K562 (cell line): ENCODE measurements around the gene RNU2-63P. TPM values are rescaled to one million over a fixed set of nuclear protein-coding genes. Genes with fewer than 3 reads are reported as not detected.

Experiments
- ATAC-seq: fragments of 200-7000 bp; cut with Tn5 transposase; 3 replicates; pipeline ENCODE4 v1.9.1; 2020; ENCODE audit warnings: moderate library complexity
- BruUV-seq: library from RNA; stranded (reverse); fragments of 400-500 nt; replicated peaks from 2 replicates; lab custom pipeline; 2021; lab: Mats Ljungman, UMichigan
- CTCF ChIA-PET: fragments of 300-600 bp; formaldehyde crosslinking; extraction: SDS; loops from one replicate; lab custom pipeline; 2021; ENCODE audit warnings: low intra/inter-chr PET ratio; lab: Yijun Ruan, JAX
- POLR2A ChIA-PET: fragments of 300-600, 350-650 bp; sonication (Branson Sonifier 250); formaldehyde crosslinking; extraction: SDS; loops from one replicate; lab custom pipeline; 2021; ENCODE audit warnings: antibody characterized with exemption, inconsistent platforms; lab: Yijun Ruan, JAX
- DNase-seq, 4 experiments: peaks; one replicate each; pipeline versions ENCODE4 v3.0.0 to v3.0.0-alpha.2; 2011 to 2018; ENCODE audit warnings: low spot score in 3 of 4, mixed read lengths in 3 of 4; ENCODE audit errors: extremely low read depth in 1 of 4
- FAIRE-seq: peaks from 2 replicates; lab custom pipeline; 2011; peaks lifted over from hg19 to GRCh38; lab: Jason Lieb, UNC
- H2AFZ ChIP-seq: 2 replicates; pipeline ENCODE4 v1.6.0; 2011; ENCODE audit warnings: low read depth, low read length, control low read depth, inconsistent platforms
- H3K27ac ChIP-seq: fragments of 200-600 bp; 3 replicates; pipeline ENCODE4 v1.8.0; 2011; ENCODE audit warnings: low read depth, mild to moderate bottlenecking, control low read depth, inconsistent platforms, low read length, moderate library complexity, mixed read lengths; ENCODE audit errors: extremely low read depth
- H3K27me3 ChIP-seq, 2 experiments: fragments of 300-600 bp in 1 of 2; 2 replicates in 1 of 2; 3 replicates in 1 of 2; pipeline versions ENCODE4 v1.6.0 to v1.8.0; 2011; ENCODE audit warnings: inconsistent platforms in 2 of 2, low read length in 2 of 2, mild to moderate bottlenecking in 1 of 2, mixed read lengths in 1 of 2, moderate library complexity in 1 of 2; ENCODE audit not compliant: control insufficient read depth in 2 of 2, insufficient read depth in 2 of 2
- H3K36me3 ChIP-seq: fragments of 300-600 bp; 3 replicates; pipeline ENCODE4 v1.8.0; 2011; ENCODE audit warnings: mild to moderate bottlenecking, low read length, inconsistent platforms; ENCODE audit not compliant: control insufficient read depth, insufficient read depth
- H3K4me1 ChIP-seq, 2 experiments: fragments of 200-600 bp in 1 of 2; replicated peaks in 1 of 2; 2 replicates in 1 of 2; 3 replicates in 1 of 2; pipeline versions ENCODE4 v1.5.1 to v1.8.0; 2011; ENCODE audit warnings: inconsistent platforms in 2 of 2, low read length in 2 of 2, mild to moderate bottlenecking in 1 of 2, mixed read lengths in 1 of 2, moderate library complexity in 1 of 2; ENCODE audit not compliant: control insufficient read depth in 2 of 2, insufficient read depth in 2 of 2
- H3K4me2 ChIP-seq: 2 replicates; pipeline ENCODE4 v1.6.1; 2011; ENCODE audit warnings: low read length, control low read depth, inconsistent platforms, mixed read lengths; ENCODE audit not compliant: insufficient read depth
- H3K4me3 ChIP-seq: fragments of 200-600 bp; sonication (generic), shearing (Covaris generic); 2 replicates; pipeline ENCODE4 v1.5.1; 2016; ENCODE audit warnings: control low read depth, inconsistent platforms
- H3K79me2 ChIP-seq: fragments of 200-600 bp; 3 replicates; pipeline ENCODE4 v1.8.0; 2011; ENCODE audit warnings: low read length, inconsistent platforms; ENCODE audit not compliant: control insufficient read depth, insufficient read depth
- H3K9ac ChIP-seq, 2 experiments: 2 replicates each; pipeline versions ENCODE4 v1.6.0 to v1.6.1; 2011; ENCODE audit warnings: low read depth in 2 of 2, low read length in 2 of 2, control low read depth in 1 of 2, inconsistent platforms in 1 of 2, mild to moderate bottlenecking in 1 of 2, mixed read lengths in 1 of 2; ENCODE audit not compliant: insufficient read depth in 1 of 2
- H3K9me1 ChIP-seq: one replicate; pipeline ENCODE4 v1.6.0; 2011; ENCODE audit warnings: inconsistent platforms, mild to moderate bottlenecking, low read length, moderate library complexity; ENCODE audit not compliant: control insufficient read depth, insufficient read depth
- H3K9me3 ChIP-seq: replicated peaks from 2 replicates; pipeline ENCODE4 v1.5.1; 2011; ENCODE audit warnings: low read depth, low read length, inconsistent platforms; ENCODE audit not compliant: control insufficient read depth, insufficient read depth
- H4K20me1 ChIP-seq: replicated peaks from 2 replicates; pipeline ENCODE4 v1.6.1; 2011; ENCODE audit warnings: low read length, inconsistent platforms, mixed read lengths; ENCODE audit not compliant: control insufficient read depth, insufficient read depth
- CBX3 ChIP-seq, 2 experiments: IDR thresholded peaks; 1 replicate in 1 of 2; 2 replicates in 1 of 2; pipeline ENCODE4 v1.6.1; 2012; ENCODE audit warnings: inconsistent platforms in 2 of 2, low read length in 2 of 2, borderline replicate concordance in 1 of 2, control low read depth in 1 of 2
- SNRNP70 ChIP-seq: fragments of 200-400 bp; formaldehyde crosslinking; optimal IDR thresholded peaks from 2 replicates; pipeline ENCODE3; 2017; ENCODE audit warnings: low read depth, low read length
- ZNF239 ChIP-seq: fragments of 250-450 bp; sonication (Bioruptor Pico); IDR thresholded peaks from 2 replicates; pipeline ENCODE4 v1.4.0; 2020; ENCODE audit warnings: mild to moderate bottlenecking
- ZNF24 ChIP-seq: fragments of 450-650 bp; IDR thresholded peaks from 2 replicates; pipeline ENCODE4 v1.6.1; 2016
- ZNF316 ChIP-seq: fragments of 450-650 bp; IDR thresholded peaks from 2 replicates; pipeline ENCODE4 v1.6.1; 2016
- ZNF609 ChIP-seq: sonication (generic); formaldehyde crosslinking; IDR thresholded peaks from 2 replicates; pipeline ENCODE4 v1.8.1; 2023; ENCODE audit warnings: missing genetic modification reagents, mild to moderate bottlenecking, borderline replicate concordance
- WGBS: fragments of 100-300 bp; shearing (Covaris generic); methylation state at CpG from one replicate; pipeline ENCODE4 v1.1.6; 2016; ENCODE audit warnings: low coverage, mixed read lengths; ENCODE audit not compliant: insufficient coverage; ENCODE audit errors: missing lambda C conversion rate; 5-methylcytosine and 5-hydroxymethylcytosine counted together
- in situ Hi-C: fragments of 300-500 bp; cut with MboI; formaldehyde crosslinking; loops from 4 replicates; pipeline ENCODE4 v1.15.0; 2018; ENCODE audit warnings: inconsistent platforms, mixed read lengths
- intact Hi-C: fragments of 100-400 bp; cut with micrococcal nuclease; formaldehyde crosslinking; loops from 2 replicates; pipeline ENCODE4 v1.14.2; 2022
- polyA plus RNA-seq, 8 experiments: library from polyadenylated mRNA; depleted of rRNA in 4 of 8; stranded (reverse) in 5 of 8; unstranded in 3 of 8; fragments of >200 nt; fragmentation: Nextera tagmentation in 2 of 8; fragmentation: Illumina TruSeq in 1 of 8; extraction: Ambion mirVana in 2 of 8; extraction: Trizol in 1 of 8; gene quantifications; 2 replicates each; pipeline versions ENCODE4 v1.2.1 to v1.2.3, GENCODE V29; 2011 to 2014; ENCODE audit warnings: inconsistent platforms in 1 of 8, missing spikeins in 1 of 8
- total RNA-seq, 7 experiments: library from RNA; depleted of rRNA in 6 of 7; stranded (reverse); fragments of >200 nt in 6 of 7; fragmentation: Illumina TruSeq in 2 of 7; extraction: Trizol in 2 of 7; gene quantifications; 2 replicates each; pipeline versions ENCODE4 v1.2.1 to v1.2.3, GENCODE V29; 2011 to 2021; ENCODE audit warnings: low replicate concordance in 1 of 7

The RNU2-63P gene
- total and polyA plus RNA-seq, 9 of the 15 experiments (the other 6 are each of a cell fraction or from before 2014, with no cell fraction given), result 5.8 to 253 (median 169) TPM; not detected in 4

GRCh38 chr2:88011011-88011410 is 5.3 kb downstream of the RNU2-63P start:
- H3K9ac ChIP-seq, result no peak overlapping the region
- TF ChIP-seq ZNF239 (CRISPR knock-in tag) (no peak), ZNF316 (no peak), ZNF24 (no peak), ZNF609 (CRISPR knock-in tag) (no peak), SNRNP70 (no peak), CBX3 (IDR thresholded peaks at IDR 0.05; ENCODE audit: borderline replicate concordance in 1 of 2, low read length in 2 of 2) (no peak)
- intact Hi-C loops, result no loop called here
- H3K9me3 ChIP-seq, result no peaks in the 10 kb centered on the region
- BruUV-seq, result no TSS peak
- H3K27me3 ChIP-seq, result no peaks in the 10 kb centered on the region
- DNase-seq (no peak), FAIRE-seq (no peak), ATAC-seq (no peak)
- no peak overlapping the region for H3K4me2 ChIP-seq
- no peak overlapping the region for H3K4me3 ChIP-seq
- H3K4me1 ChIP-seq, result peaks cover 0 to 4% of the 10 kb centered on the region in 2 experiments; a peak in 2 of 5 replicates
- in situ Hi-C loops, result loop anchor here (10.0 to 25.0 kb wide), 3 partner anchors 144 to 774 kb away; no protein-coding TSS in a partner anchor
- no peaks in the 10 kb centered on the region; the same call in 1 of the 2 replicates for H4K20me1 ChIP-seq
- no peak overlapping the region for H2AFZ ChIP-seq
- WGBS, result 44% methylated on average over 1 of the region's 1 CpG
- CTCF ChIA-PET, result interaction anchor here (0.8 kb wide), 1 partner anchor 148 kb away, joined by 4 read pairs; no protein-coding TSS in a partner anchor
- no peak overlapping the region for H3K27ac ChIP-seq
- H3K9me1 ChIP-seq, result no peaks in the 10 kb centered on the region
- no peaks in the 10 kb centered on the region for H3K36me3 ChIP-seq
- POLR2A ChIA-PET, result no interaction called here
- H3K79me2 ChIP-seq, result no peaks in the 10 kb centered on the region
